Fibroblast of the aortic adventitia (primary cell): ENCODE results near the gene THOC6. TPM values are rescaled to one million over a fixed set of nuclear protein-coding genes. Genes with fewer than 3 reads are reported as not detected.
"Not testable (repeated sequence)": the region's sequence is repeated elsewhere in the genome, so short reads cannot be mapped to it uniquely, and the experiment has no call there.

Experiments
- DNase-seq: peaks from one replicate; pipeline ENCODE4 v3.0.0-alpha.2; 2010; ENCODE audit warnings: low read depth
- H3K4me3 ChIP-seq: 2 replicates; pipeline ENCODE4 v1.5.1; 2011; ENCODE audit warnings: low read depth, mild to moderate bottlenecking, control low read depth, low read length, moderate library complexity
- CTCF ChIP-seq: IDR thresholded peaks from 2 replicates; pipeline ENCODE4 v1.5.1; 2011; ENCODE audit warnings: mild to moderate bottlenecking, low read length, control low read depth, inconsistent platforms; ENCODE audit not compliant: insufficient read depth
- total RNA-seq: library from RNA; depleted of rRNA; stranded (reverse); fragments of >200 nt; gene quantifications from 2 replicates; pipeline ENCODE4 v1.2.3, GENCODE V29; 2012; ENCODE audit warnings: low replicate concordance

THOC6 gene
- total RNA-seq, 1 donor = 30.2 TPM

GRCh38 chr16:3049921-3050481, 26.2 kb downstream of the THOC6 start:
- DNase-seq = no peak
- TF ChIP-seq CTCF = no peak
- no peak overlapping the region for H3K4me3 ChIP-seq

DNA sequence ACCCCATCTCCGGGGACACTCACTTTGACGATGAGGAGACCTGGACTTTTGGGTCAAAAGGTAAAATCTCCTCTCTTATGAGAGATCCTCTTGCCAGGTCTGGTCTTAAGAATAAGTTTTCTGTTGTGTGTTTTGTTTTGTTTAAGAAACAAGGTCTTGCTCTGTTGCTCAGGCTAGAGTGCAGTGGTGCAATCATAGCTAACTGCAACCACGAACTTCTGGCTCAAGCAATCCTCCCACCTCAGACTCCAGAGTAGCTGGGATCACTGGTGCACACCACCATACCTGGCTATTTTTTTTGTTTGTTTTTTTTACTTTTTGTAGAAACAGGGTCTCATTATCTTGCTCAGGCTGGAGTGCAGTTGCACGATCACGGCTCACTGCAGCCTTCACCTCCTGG, 26.7 kb downstream of the THOC6 start:
- no peak for TF ChIP-seq CTCF
- H3K4me3 ChIP-seq = no peak overlapping the region
- DNase-seq = no peak

- no peak for TF ChIP-seq CTCF
- DNase-seq = no peak
- no peak overlapping the region for H3K4me3 ChIP-seq
Observed at GRCh38 chr16:3051009-3051408, 27.2 kb downstream of the THOC6 start.

DNA sequence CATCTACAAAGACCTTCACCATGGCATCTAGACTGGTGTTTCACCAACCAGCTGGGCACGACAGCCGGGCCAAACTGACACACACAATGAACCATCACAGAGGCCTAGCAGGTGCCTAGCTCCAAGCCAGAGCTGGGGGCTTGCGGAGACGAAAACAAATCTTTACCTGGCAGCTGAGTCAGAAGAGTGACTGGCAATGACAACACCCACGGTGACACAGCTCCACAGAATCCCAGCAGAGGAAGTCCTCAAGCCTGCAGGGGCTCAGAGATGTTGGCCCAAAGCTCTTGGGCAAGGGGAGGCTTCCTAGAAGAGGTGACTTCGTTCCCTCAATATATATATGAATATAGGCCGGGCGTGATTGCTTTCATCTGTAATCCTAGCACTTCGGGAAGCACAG, 27.7 kb downstream of the THOC6 start:
- no peak overlapping the region for H3K4me3 ChIP-seq
- no peak for TF ChIP-seq CTCF
- no peak for DNase-seq

DNA sequence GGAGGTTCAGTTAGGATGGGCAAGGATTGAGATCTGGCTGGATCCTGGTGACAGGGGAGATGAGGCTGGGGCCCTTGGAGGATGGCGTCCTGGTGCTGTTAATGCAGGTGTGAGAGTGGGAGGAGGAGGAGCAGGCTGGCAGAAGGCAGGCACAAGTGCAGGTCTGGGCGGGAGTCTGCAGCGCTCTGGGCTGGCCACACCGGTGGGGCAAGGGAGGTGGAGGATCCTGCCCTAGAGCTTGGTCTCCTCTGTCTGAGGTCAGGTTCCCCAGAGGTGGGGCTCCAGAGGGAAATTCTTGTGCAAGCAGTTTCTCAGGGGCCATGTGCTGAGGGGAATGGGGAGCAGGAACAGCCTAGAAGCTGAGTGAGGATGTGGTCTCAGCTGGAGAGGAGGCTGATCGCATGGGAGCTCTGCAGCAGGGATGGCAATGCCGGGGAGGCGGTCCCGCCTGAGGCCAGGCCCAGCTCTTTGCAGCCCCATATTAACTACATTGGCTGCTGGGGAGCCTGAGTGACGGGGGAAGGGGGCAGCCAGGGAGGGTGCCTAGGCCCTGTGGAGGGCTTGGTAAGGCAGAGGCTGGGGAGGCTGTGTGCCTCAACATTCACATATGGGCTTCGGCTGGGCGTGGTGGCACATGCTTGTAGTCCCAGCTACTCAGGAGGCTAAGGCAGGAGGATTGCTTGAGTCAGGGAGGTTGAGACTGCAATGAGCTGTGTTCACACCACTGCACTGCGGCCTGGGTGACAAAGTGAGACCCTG, 28.9 kb downstream of the THOC6 start:
- H3K4me3 ChIP-seq, DNase-seq: not testable (repeated sequence)

DNA sequence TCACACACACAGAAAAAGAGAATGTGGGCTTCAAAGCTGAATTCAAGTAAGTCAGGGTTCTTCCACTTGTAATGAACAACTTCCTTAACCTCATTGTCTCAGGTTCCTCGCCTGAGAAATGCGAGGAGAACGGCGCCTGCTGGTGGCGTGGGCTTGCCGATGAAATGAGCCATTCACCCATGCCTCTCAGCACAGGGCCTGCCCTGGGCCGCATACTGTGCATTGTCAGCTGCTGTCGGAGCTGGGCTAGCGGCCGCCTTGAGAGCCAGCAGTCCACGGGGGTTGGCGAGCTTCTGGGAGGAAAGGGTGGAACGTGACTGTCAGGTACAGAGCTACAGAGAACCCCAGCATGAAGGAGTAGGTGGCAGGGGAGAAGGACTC, 29.5 kb downstream of the THOC6 start:
- DNase-seq, H3K4me3 ChIP-seq: not testable (repeated sequence)

GRCh38 chr16:3054965-3055733, 31.3 kb downstream of the THOC6 start:
- TF ChIP-seq CTCF = no peak
- no peak for DNase-seq
- H3K4me3 ChIP-seq = no peak overlapping the region

GRCh38 chr16:3055734-3056115, 31.9 kb downstream of the THOC6 start:
- not testable (repeated sequence) for DNase-seq, H3K4me3 ChIP-seq
